CD4-positive, alpha-beta T cell (primary cell): ENCODE results near the gene CCDC146. TPM values are rescaled to one million over a fixed set of nuclear protein-coding genes. Genes with fewer than 3 reads are reported as not detected.
A peak's percentile ranks its signal among the peaks of the same experiment; 100 is the strongest.

Source experiments
- ATAC-seq: fragments of 200-7000 bp; cut with Tn5 transposase; one replicate; pipeline ENCODE4 v1.10.0; 2022; ENCODE audit warnings: mild to moderate bottlenecking; ENCODE audit not compliant: poor library complexity
- CTCF ChIA-PET: fragments of 350-600 bp; sonication (Branson Sonifier 250); formaldehyde crosslinking; loops from one replicate; lab custom pipeline; 2021; ENCODE audit warnings: antibody characterized with exemption, inconsistent platforms; lab: Charles Lee
- POLR2A ChIA-PET: fragments of 350-600 bp; sonication (Branson Sonifier 250); formaldehyde crosslinking; loops from one replicate; lab custom pipeline; 2021; ENCODE audit warnings: antibody characterized with exemption, inconsistent platforms; lab: Charles Lee
- DNase-seq, 14 experiments: peaks; one replicate each; pipeline ENCODE4 v3.0.0-alpha.2; 2013 to 2020; ENCODE audit warnings: mixed read lengths in 2 of 14
- H3K27ac ChIP-seq, 2 donors: one replicate each; pipeline versions ENCODE4 v1.5.1 to v1.7.0; 2013; ENCODE audit warnings: low read length in 2 of 2, low read depth in 1 of 2, mild to moderate bottlenecking in 1 of 2
- H3K27me3 ChIP-seq, 2 experiments: 1 replicate in 1 of 2; 2 replicates in 1 of 2; pipeline versions ENCODE4 v1.6.1 to v1.7.0; 2013; ENCODE audit warnings: low read length in 2 of 2, control low read depth in 1 of 2, mild to moderate bottlenecking in 1 of 2, moderate library complexity in 1 of 2; ENCODE audit not compliant: insufficient read depth in 2 of 2, control insufficient read depth in 1 of 2
- H3K36me3 ChIP-seq: one replicate; pipeline ENCODE4 v1.6.1; 2013; ENCODE audit warnings: low read length, control low read depth; ENCODE audit not compliant: insufficient read depth
- H3K4me1 ChIP-seq: one replicate; pipeline ENCODE4 v1.6.1; 2013; ENCODE audit warnings: low read length, control low read depth; ENCODE audit not compliant: insufficient read depth
- H3K4me3 ChIP-seq: one replicate; pipeline ENCODE4 v1.5.1; 2013; ENCODE audit warnings: mild to moderate bottlenecking, low read length, moderate library complexity
- H3K9me3 ChIP-seq, 2 experiments: 1 replicate in 1 of 2; 2 replicates in 1 of 2; pipeline versions ENCODE4 v1.6.1 to v1.7.0; 2013; ENCODE audit warnings: low read length in 2 of 2, mild to moderate bottlenecking in 2 of 2, control low read depth in 1 of 2, moderate library complexity in 1 of 2; ENCODE audit not compliant: control insufficient read depth in 1 of 2, insufficient read depth in 1 of 2
- H3K27ac Mint-ChIP-seq: one replicate; pipeline ENCODE4 v1.8.0; 2020; ENCODE audit warnings: mixed read lengths
- H3K27me3 Mint-ChIP-seq: one replicate; pipeline ENCODE4 v1.8.0; 2021; ENCODE audit warnings: mixed read lengths
- H3K36me3 Mint-ChIP-seq: one replicate; pipeline ENCODE4 v1.8.0; 2021; ENCODE audit warnings: low read depth, mixed read lengths
- H3K4me1 Mint-ChIP-seq: one replicate; pipeline ENCODE4 v1.8.0; 2021; ENCODE audit warnings: low read depth, mixed read lengths
- H3K4me3 Mint-ChIP-seq: one replicate; pipeline ENCODE4 v1.8.0; 2020; ENCODE audit warnings: mild to moderate bottlenecking, mixed read lengths
- H3K9me3 Mint-ChIP-seq: one replicate; pipeline ENCODE4 v1.8.0; 2020; ENCODE audit warnings: mixed read lengths
- CTCF ChIP-seq: fragments of 200-600 bp; IDR thresholded peaks from one replicate; pipeline ENCODE4 v1.8.0; 2022; ENCODE audit warnings: antibody characterized with exemption, mild to moderate bottlenecking
- intact Hi-C, 2 experiments: fragments of 100-400 bp; cut with DNase I in 1 of 2; cut with micrococcal nuclease in 1 of 2; formaldehyde crosslinking; loops; one replicate each; pipeline versions ENCODE4 v1.15.1 to v1.9.0; 2023 to 2025; cut with DNase I, micrococcal nuclease
- total RNA-seq, 174 experiments: library from RNA in 2 of 174; stranded (reverse) in 2 of 174; gene quantifications; one replicate each; pipeline ENCODE4 v1.2.3 and lab custom pipeline; 2021 to 2026

Gene CCDC146
- total RNA-seq, 2 experiments from 2014 or later = 10.3 to 10.5 TPM

GRCh38 chr7:77239471-77239870 lies 117.1 kb downstream of the CCDC146 start:
- POLR2A ChIA-PET = interaction anchor here (0.6 to 1.1 kb wide), 2 partner anchors 115 to 117 kb away, joined by 3 to 5 read pairs; partner anchors contain the start of gene CCDC146
- H3K27me3 ChIP-seq = no peaks in the 10 kb centered on the region
- H3K9me3 ChIP-seq = peaks cover 0 to 3% of the 10 kb centered on the region in 2 experiments
- CTCF ChIA-PET = no interaction called here
- no peaks in the 10 kb centered on the region for H3K36me3 ChIP-seq
- ATAC-seq (no peak), DNase-seq (peak in 1 of 14 experiments; percentile 18)
- intact Hi-C loops = no loop called here
- Mint-ChIP-seq H3K4me3 (no peak overlapping the region), H3K27me3 (no peaks in the 10 kb centered on the region), H3K4me1 (peaks cover 14% of the 10 kb centered on the region), H3K9me3 (no peaks in the 10 kb centered on the region), H3K27ac (no peak overlapping the region), H3K36me3 (peaks cover 27% of the 10 kb centered on the region)
- peaks cover 8% of the 10 kb centered on the region for H3K4me1 ChIP-seq
- TF ChIP-seq CTCF = no peak
- no peak overlapping the region for H3K27ac ChIP-seq
- H3K4me3 ChIP-seq = no peak overlapping the region

GRCh38 chr7:77242068-77242467 lies 119.7 kb downstream of the CCDC146 start:
- Mint-ChIP-seq H3K4me1 (peaks cover 14% of the 10 kb centered on the region), H3K27ac (no peak overlapping the region), H3K4me3 (no peak overlapping the region), H3K27me3 (no peaks in the 10 kb centered on the region), H3K36me3 (peaks cover 23% of the 10 kb centered on the region), H3K9me3 (no peaks in the 10 kb centered on the region)
- no peak for TF ChIP-seq CTCF
- H3K9me3 ChIP-seq = peaks cover 0 to 3% of the 10 kb centered on the region in 2 experiments
- intact Hi-C loops = loop anchor here in 1 of 2 experiments (10.0 kb wide), 1 partner anchor 727 kb away; the partner anchor contains the start of gene UPK3B
- peaks cover 8% of the 10 kb centered on the region for H3K4me1 ChIP-seq
- DNase-seq = no peak
- no peaks in the 10 kb centered on the region for H3K27me3 ChIP-seq
- no peak for ATAC-seq
- H3K4me3 ChIP-seq = no peak overlapping the region
- no peaks in the 10 kb centered on the region for H3K36me3 ChIP-seq
- H3K27ac ChIP-seq = no peak overlapping the region
- CTCF ChIA-PET = no interaction called here
- POLR2A ChIA-PET = no interaction called here

GRCh38 chr7:77242554-77242953 lies 120.1 kb downstream of the CCDC146 start:
- ChIA-PET POLR2A (no interaction called here), CTCF (no interaction called here)
- H3K4me3 ChIP-seq = no peak overlapping the region
- Mint-ChIP-seq H3K27ac (no peak overlapping the region), H3K36me3 (peaks cover 18% of the 10 kb centered on the region), H3K4me1 (peaks cover 14% of the 10 kb centered on the region), H3K9me3 (no peaks in the 10 kb centered on the region), H3K4me3 (no peak overlapping the region), H3K27me3 (no peaks in the 10 kb centered on the region)
- no peak for TF ChIP-seq CTCF
- H3K27me3 ChIP-seq = no peaks in the 10 kb centered on the region
- no peak overlapping the region for H3K27ac ChIP-seq
- intact Hi-C loops = loop anchor here in 1 of 2 experiments (10.0 kb wide), 1 partner anchor 728 kb away; the partner anchor contains the start of gene UPK3B
- no peaks in the 10 kb centered on the region for H3K36me3 ChIP-seq
- ATAC-seq (no peak), DNase-seq (no peak)
- H3K9me3 ChIP-seq = peaks cover 0 to 3% of the 10 kb centered on the region in 2 experiments
- H3K4me1 ChIP-seq = peaks cover 8% of the 10 kb centered on the region
